Type B pancreatic cell (in vitro differentiated cells): ENCODE data around the gene MAML2. TPM values are rescaled to one million over a fixed set of nuclear protein-coding genes. Genes with fewer than 3 reads are reported as not detected.
"Not testable (repeated sequence)": the region's sequence is repeated elsewhere in the genome, so short reads cannot be mapped to it uniquely, and the experiment has no call there.

ENCODE experiments used
- DNase-seq: peaks from one replicate; pipeline ENCODE4 v3.0.0; 2021; ENCODE audit warnings: mixed read lengths; ENCODE audit not compliant: unreplicated experiment; ENCODE audit errors: extremely low spot score
- H3K27ac Mint-ChIP-seq: 2 replicates; pipeline ENCODE4 v1.8.0; 2021; ENCODE audit warnings: mild to moderate bottlenecking, mixed read lengths
- H3K27me3 Mint-ChIP-seq: 2 replicates; pipeline ENCODE4 v1.8.0; 2021; ENCODE audit warnings: mixed read lengths
- H3K36me3 Mint-ChIP-seq: 2 replicates; pipeline ENCODE4 v1.8.0; 2021; ENCODE audit warnings: mixed read lengths
- H3K4me1 Mint-ChIP-seq: one replicate; pipeline ENCODE4 v1.8.0; 2021; ENCODE audit warnings: mixed read lengths; ENCODE audit not compliant: unreplicated experiment
- H3K4me3 Mint-ChIP-seq: 2 replicates; pipeline ENCODE4 v1.8.0; 2021; ENCODE audit warnings: mild to moderate bottlenecking, mixed read lengths
- H3K9me3 Mint-ChIP-seq: 2 replicates; pipeline ENCODE4 v1.8.0; 2021; ENCODE audit warnings: mixed read lengths
- total RNA-seq: library from RNA; stranded (reverse); gene quantifications from 2 replicates; pipeline ENCODE4 v1.2.1, GENCODE V29; 2021; ENCODE audit warnings: low replicate concordance
- TF ChIP-seq, protein P1 (sequence below): fragments of 200-600 bp; sonication (generic); conservative IDR thresholded peaks from 2 replicates; pipeline ENCODE4 v1.5.0; 2021; ENCODE audit warnings: antibody characterized with exemption, mild to moderate bottlenecking

MAML2 gene
- total RNA-seq, 1 donor from 2014 or later = 20.8 TPM

DNA sequence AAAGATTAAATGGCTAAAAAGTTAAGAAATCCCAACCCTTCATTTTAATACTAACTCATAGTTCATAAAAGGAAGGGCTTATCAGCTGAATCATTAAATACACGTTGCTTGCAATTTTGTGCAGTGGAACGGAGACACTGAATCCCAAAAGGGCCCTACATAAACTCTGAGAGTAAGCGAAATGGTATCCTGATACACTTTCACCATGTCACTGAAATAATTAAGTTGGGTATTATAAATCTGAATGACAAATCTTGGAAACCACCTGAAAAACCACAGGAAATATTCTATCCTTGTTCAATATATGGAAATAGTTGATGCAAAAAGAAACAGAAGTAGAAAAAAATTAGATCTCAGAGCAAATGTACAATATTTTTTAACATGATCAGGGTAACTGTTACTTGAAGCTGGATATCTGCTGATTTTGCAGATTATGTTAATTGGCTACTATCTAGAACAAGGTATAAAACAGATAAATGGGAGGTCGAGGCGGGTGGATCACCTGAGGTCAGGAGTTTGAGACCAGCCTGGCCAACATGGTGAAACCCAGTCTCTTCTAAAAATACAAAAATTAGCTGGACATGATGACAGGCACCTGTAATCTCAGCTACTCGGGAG lies 55.1 kb downstream of the MAML2 start:
- H3K9me3 Mint-ChIP-seq = no peaks in the 10 kb centered on the region
- no peak overlapping the region for H3K27ac Mint-ChIP-seq
- peaks cover 17% of the 10 kb centered on the region for H3K36me3 Mint-ChIP-seq
- DNase-seq = no peak
- H3K27me3 Mint-ChIP-seq = no peaks in the 10 kb centered on the region
- H3K4me1 Mint-ChIP-seq = peaks cover 17% of the 10 kb centered on the region
- TF ChIP-seq, protein P1, sequence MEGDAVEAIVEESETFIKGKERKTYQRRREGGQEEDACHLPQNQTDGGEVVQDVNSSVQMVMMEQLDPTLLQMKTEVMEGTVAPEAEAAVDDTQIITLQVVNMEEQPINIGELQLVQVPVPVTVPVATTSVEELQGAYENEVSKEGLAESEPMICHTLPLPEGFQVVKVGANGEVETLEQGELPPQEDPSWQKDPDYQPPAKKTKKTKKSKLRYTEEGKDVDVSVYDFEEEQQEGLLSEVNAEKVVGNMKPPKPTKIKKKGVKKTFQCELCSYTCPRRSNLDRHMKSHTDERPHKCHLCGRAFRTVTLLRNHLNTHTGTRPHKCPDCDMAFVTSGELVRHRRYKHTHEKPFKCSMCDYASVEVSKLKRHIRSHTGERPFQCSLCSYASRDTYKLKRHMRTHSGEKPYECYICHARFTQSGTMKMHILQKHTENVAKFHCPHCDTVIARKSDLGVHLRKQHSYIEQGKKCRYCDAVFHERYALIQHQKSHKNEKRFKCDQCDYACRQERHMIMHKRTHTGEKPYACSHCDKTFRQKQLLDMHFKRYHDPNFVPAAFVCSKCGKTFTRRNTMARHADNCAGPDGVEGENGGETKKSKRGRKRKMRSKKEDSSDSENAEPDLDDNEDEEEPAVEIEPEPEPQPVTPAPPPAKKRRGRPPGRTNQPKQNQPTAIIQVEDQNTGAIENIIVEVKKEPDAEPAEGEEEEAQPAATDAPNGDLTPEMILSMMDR = no peak
- H3K4me3 Mint-ChIP-seq = no peak overlapping the region

DNA sequence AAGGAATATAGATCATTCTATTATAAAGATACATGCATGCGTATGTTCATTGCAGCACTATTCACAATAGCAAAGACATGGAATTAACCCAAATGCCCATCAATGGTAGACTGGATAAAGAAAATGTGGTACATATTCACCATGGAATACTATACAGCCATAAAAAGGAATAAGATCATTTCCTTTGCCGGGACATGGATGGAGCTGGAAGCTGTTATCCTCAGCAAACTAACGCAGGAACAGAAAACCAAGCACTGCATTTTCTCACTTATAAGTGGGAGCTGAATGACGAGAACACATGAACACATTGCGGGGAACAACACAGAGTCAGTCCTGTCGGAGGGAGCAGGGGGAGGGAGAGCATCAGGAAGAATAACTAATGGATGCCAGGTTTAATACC lies 57.0 kb downstream of the MAML2 start:
- H3K4me3 Mint-ChIP-seq, DNase-seq, H3K27me3 Mint-ChIP-seq, H3K9me3 Mint-ChIP-seq, H3K27ac Mint-ChIP-seq: not testable (repeated sequence)
- Mint-ChIP-seq H3K36me3 (peaks cover 18% of the 10 kb centered on the region), H3K4me1 (peaks cover 19% of the 10 kb centered on the region)

DNA sequence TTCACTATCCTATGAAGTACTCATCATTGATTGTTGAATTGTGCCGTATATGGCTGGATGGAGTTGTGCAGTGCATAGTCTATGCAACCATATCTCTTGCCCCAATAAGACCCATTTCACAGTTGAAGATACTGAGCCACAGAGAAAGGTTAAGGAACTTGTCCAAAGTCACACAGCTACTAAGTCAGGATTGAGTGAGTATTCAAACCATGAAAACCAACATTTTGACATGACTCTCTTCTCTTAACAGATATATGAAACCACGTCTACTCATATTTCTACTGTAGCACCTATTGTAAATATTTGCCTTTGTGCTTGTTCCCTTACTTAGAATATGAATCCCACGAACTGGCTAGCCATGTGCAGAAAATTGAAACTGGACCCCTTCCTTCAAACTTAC lies 58.1 kb downstream of the MAML2 start:
- TF ChIP-seq, protein P1 = no peak
- DNase-seq = no peak
- Mint-ChIP-seq H3K27ac (no peak overlapping the region), H3K4me1 (peaks cover 24% of the 10 kb centered on the region), H3K4me3 (no peak overlapping the region), H3K9me3 (no peaks in the 10 kb centered on the region), H3K27me3 (no peaks in the 10 kb centered on the region), H3K36me3 (peaks cover 14% of the 10 kb centered on the region)

DNA sequence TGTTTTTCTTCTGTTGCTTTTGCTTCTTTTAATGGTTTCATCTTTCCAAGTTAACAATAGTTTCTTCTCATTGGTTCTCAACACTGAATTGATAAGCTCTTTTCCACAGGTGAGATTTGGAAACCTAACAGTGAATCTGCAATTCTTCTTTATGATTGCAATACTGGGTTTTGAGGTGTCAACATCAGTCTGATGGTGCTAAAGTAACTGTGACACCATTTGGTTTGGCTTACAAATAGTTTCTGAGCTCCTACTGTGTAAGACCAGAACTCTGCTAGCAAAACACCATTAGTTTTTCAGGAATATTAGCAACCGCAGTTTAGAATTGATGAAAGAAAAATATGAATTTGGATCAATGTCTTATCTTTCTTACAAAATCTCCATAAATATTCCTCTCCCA lies 58.6 kb downstream of the MAML2 start:
- H3K4me1 Mint-ChIP-seq = peaks cover 27% of the 10 kb centered on the region
- H3K4me3 Mint-ChIP-seq = no peak overlapping the region
- DNase-seq = no peak

DNA sequence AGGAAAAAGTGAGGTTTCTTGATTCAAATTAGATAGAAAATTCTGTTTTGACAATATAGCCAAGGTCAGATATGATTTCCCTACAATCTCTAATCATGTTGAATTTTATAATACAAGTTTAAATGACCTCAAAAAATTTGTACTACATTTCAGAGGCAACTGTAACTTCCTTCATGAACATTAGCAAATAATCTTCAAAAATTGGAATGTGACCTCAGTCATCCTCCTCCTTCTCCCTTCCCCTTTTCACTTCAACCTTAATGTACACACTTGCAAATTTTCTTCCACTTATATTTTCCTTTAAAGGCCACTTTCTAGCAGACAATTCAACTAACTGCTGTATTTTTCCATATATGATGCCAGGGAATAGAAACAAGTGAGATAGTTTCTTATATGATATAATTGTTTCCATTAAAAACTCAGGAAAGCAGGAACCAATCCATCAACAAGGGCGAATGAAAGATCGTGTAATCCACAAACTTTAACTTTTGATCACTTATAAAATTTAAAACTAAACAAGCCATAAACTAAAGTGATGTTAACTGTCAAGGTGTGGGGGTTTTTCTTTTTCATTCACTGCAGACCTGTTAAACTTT lies 60.3 kb downstream of the MAML2 start:
- Mint-ChIP-seq H3K27ac (peak overlapping the region; percentile 2), H3K27me3 (no peaks in the 10 kb centered on the region), H3K4me3 (no peak overlapping the region), H3K9me3 (no peaks in the 10 kb centered on the region), H3K36me3 (peaks cover 22% of the 10 kb centered on the region), H3K4me1 (peaks cover 39% of the 10 kb centered on the region)
- DNase-seq = no peak
- TF ChIP-seq, protein P1 = no peak

More for the DNA sequence above, 58.6 kb downstream of the MAML2 start:
- TF ChIP-seq, protein P1 = no peak
- no peaks in the 10 kb centered on the region for H3K9me3 Mint-ChIP-seq
- H3K36me3 Mint-ChIP-seq = peaks cover 14% of the 10 kb centered on the region
- no peaks in the 10 kb centered on the region for H3K27me3 Mint-ChIP-seq
- no peak overlapping the region for H3K27ac Mint-ChIP-seq

DNA sequence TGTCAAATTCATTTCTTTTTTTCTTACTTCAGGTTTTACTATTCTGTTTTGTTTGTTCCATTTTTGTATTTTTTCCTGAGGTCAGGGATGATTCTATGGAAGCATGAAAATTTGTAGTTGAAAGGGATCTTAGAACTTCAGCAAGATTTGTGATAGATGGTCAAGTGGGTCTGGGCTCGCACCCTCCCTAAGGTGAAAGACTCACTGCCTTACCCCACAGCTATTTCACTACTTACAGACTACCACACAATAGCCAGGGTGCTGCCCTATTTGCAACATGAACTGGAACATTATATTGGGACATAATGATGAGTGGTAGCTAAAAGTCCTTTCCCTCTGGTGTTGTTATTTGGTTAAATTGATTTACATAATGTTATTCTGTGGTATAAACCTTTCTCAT lies 62.6 kb downstream of the MAML2 start:
- Mint-ChIP-seq H3K4me3 (peak overlapping the region; percentile 8), H3K27me3 (no peaks in the 10 kb centered on the region), H3K36me3 (peaks cover 22% of the 10 kb centered on the region), H3K9me3 (no peaks in the 10 kb centered on the region), H3K4me1 (peaks cover 39% of the 10 kb centered on the region), H3K27ac (peak overlapping the region; percentile 48)
- DNase-seq = no peak
- TF ChIP-seq, protein P1 = no peak
